Thyroid gland (tissue), 4 donors: ENCODE data around the gene DPP10.

ENCODE experiments used
- POLR2A ChIP-seq, 2 donors: fragments of 450-650 bp; IDR thresholded peaks; one replicate each; pipeline ENCODE4 v1.6.1; 2017; ENCODE audit warnings: antibody characterized with exemption in 2 of 2, mild to moderate bottlenecking in 2 of 2, moderate library complexity in 1 of 2
- TF ChIP-seq, protein P1 (sequence below), 6 experiments: fragments of 200-600 bp in 3 of 6; fragments of 450-650 bp in 3 of 6; sonication (generic) in 3 of 6; IDR thresholded peaks; one replicate each; pipeline ENCODE4 v1.5.1; 2016 to 2019; ENCODE audit warnings: antibody characterized with exemption in 6 of 6, mild to moderate bottlenecking in 2 of 6, inconsistent platforms in 1 of 6, moderate library complexity in 1 of 6

DNA sequence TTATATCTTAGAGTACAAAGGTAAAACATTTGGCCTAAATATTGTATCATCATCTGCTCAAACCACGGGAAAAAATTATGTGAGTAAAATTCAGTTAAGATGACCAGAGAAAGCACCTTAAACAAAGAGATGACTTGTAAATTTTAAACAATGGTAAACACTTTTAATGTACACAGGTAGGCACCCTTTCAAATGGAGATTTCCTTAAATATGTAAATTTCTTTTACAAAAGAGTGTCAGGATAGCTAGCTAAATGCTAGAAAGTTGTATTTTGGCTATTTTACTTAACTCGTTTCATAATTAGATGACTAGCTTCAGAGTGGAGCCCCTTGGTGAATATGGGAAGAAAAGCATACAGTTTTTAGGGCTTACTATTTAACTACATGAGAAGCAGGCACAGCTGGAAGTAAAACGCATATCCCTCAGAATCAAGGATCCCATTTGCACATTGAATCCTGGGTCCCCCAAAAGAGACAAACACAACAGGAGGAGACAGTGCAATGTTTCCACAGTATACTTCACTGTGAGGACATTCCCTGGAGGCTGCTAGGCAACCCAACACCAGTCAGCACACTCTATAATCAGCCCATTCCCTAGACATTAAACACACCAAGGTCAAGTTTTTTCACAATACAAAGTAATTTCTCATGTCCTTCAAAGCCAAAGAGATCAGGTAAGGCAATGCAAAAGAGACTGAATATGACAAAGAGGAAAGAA is 1154.4 kb downstream of the DPP10 start:
- TF ChIP-seq, protein P1, sequence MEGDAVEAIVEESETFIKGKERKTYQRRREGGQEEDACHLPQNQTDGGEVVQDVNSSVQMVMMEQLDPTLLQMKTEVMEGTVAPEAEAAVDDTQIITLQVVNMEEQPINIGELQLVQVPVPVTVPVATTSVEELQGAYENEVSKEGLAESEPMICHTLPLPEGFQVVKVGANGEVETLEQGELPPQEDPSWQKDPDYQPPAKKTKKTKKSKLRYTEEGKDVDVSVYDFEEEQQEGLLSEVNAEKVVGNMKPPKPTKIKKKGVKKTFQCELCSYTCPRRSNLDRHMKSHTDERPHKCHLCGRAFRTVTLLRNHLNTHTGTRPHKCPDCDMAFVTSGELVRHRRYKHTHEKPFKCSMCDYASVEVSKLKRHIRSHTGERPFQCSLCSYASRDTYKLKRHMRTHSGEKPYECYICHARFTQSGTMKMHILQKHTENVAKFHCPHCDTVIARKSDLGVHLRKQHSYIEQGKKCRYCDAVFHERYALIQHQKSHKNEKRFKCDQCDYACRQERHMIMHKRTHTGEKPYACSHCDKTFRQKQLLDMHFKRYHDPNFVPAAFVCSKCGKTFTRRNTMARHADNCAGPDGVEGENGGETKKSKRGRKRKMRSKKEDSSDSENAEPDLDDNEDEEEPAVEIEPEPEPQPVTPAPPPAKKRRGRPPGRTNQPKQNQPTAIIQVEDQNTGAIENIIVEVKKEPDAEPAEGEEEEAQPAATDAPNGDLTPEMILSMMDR (IDR thresholded peaks at IDR 0.05): no peak
- no peak for TF ChIP-seq POLR2A (IDR thresholded peaks at IDR 0.05)
